IMR-90 (cell line): ENCODE data around the gene DTD1. TPM values are rescaled to one million over a fixed set of nuclear protein-coding genes. Genes with fewer than 3 reads are reported as not detected.

Source experiments
- ATAC-seq: fragments of 200-7000 bp; cut with Tn5 transposase; 2 replicates; pipeline ENCODE4 v1.9.1; 2020; ENCODE audit warnings: low read depth, mild to moderate bottlenecking, moderate library complexity
- BruUV-seq: library from RNA; stranded (reverse); fragments of 400-500 nt; replicated peaks from 2 replicates; lab custom pipeline; 2021; lab: Mats Ljungman, UMichigan
- CTCF ChIA-PET: fragments of 300-600 bp; formaldehyde crosslinking; extraction: SDS; loops from one replicate; lab custom pipeline; 2021; ENCODE audit warnings: antibody characterized with exemption; lab: Yijun Ruan, JAX
- POLR2A ChIA-PET: fragments of 300-600 bp; sonication (Branson Sonifier 250); formaldehyde crosslinking; loops from one replicate; lab custom pipeline; 2022; ENCODE audit warnings: antibody characterized with exemption; ENCODE audit not compliant: unreplicated experiment; lab: Charles Lee
- DNase-seq: peaks from one replicate; pipeline ENCODE4 v3.0.0; 2013
- H2AFZ ChIP-seq: replicated peaks from 2 replicates; pipeline ENCODE3; 2013; ENCODE audit warnings: low read length, mild to moderate bottlenecking; ENCODE audit not compliant: poor library complexity
- H2AK5ac ChIP-seq: 2 replicates; pipeline ENCODE4 v1.6.1; 2013; ENCODE audit warnings: low read depth, low read length, inconsistent platforms
- H2AK9ac ChIP-seq: replicated peaks from 2 replicates; pipeline ENCODE3; 2013; ENCODE audit warnings: mild to moderate bottlenecking, low read depth, low read length, moderate library complexity; ENCODE audit not compliant: poor library complexity
- H2BK120ac ChIP-seq: 2 replicates; pipeline ENCODE4 v1.6.1; 2013; ENCODE audit warnings: low read depth, low read length, inconsistent platforms
- H2BK15ac ChIP-seq: 3 replicates; pipeline ENCODE4 v1.6.1; 2013; ENCODE audit warnings: low read depth, low read length, inconsistent platforms
- H2BK20ac ChIP-seq: 2 replicates; pipeline ENCODE4 v1.6.1; 2013; ENCODE audit warnings: low read depth, mild to moderate bottlenecking, inconsistent platforms, low read length, moderate library complexity
- H2BK5ac ChIP-seq: 2 replicates; pipeline ENCODE4 v1.6.1; 2013; ENCODE audit warnings: mild to moderate bottlenecking, low read depth, low read length, inconsistent platforms; ENCODE audit not compliant: poor library complexity, severe bottlenecking
- H3K14ac ChIP-seq: replicated peaks from 2 replicates; pipeline ENCODE4 v1.6.1; 2013; ENCODE audit warnings: low read depth, low read length, inconsistent platforms
- H3K18ac ChIP-seq: 2 replicates; pipeline ENCODE4 v1.6.1; 2013; ENCODE audit warnings: low read depth, low read length, control low read depth
- H3K23ac ChIP-seq: 2 replicates; pipeline ENCODE4 v1.6.1; 2013; ENCODE audit warnings: low read depth, low read length, inconsistent platforms
- H3K27ac ChIP-seq: 2 replicates; pipeline ENCODE4 v1.5.1; 2013; ENCODE audit warnings: mild to moderate bottlenecking, control low read depth, low read length; ENCODE audit not compliant: insufficient read depth
- H3K27me3 ChIP-seq: 2 replicates; pipeline ENCODE4 v1.6.1; 2013; ENCODE audit warnings: low read length; ENCODE audit not compliant: control insufficient read depth, insufficient read depth
- H3K36me3 ChIP-seq: 2 replicates; pipeline ENCODE4 v1.6.1; 2013; ENCODE audit warnings: low read length, mixed read lengths; ENCODE audit not compliant: control insufficient read depth, insufficient read depth
- H3K4ac ChIP-seq: 2 replicates; pipeline ENCODE4 v1.6.1; 2013; ENCODE audit warnings: low read depth, low read length, inconsistent platforms
- H3K4me1 ChIP-seq: 2 replicates; pipeline ENCODE4 v1.6.1; 2013; ENCODE audit warnings: low read length, mixed read lengths; ENCODE audit not compliant: control insufficient read depth, insufficient read depth
- H3K4me2 ChIP-seq: 2 replicates; pipeline ENCODE4 v1.6.1; 2013; ENCODE audit warnings: low read depth, mild to moderate bottlenecking, control low read depth, low read length, moderate library complexity
- H3K4me3 ChIP-seq: 2 replicates; pipeline ENCODE4 v1.5.1; 2013; ENCODE audit warnings: low read depth, mild to moderate bottlenecking, control low read depth, low read length, moderate library complexity; ENCODE audit not compliant: insufficient read depth
- H3K56ac ChIP-seq: 2 replicates; pipeline ENCODE4 v1.6.1; 2013; ENCODE audit warnings: low read length, inconsistent platforms; ENCODE audit not compliant: insufficient read depth; ENCODE audit errors: extremely low read depth
- H3K79me1 ChIP-seq, 2 experiments: 2 replicates each; pipeline ENCODE4 v1.6.1; 2013; ENCODE audit warnings: low read length in 2 of 2, inconsistent platforms in 1 of 2, low read depth in 1 of 2
- H3K9ac ChIP-seq: 2 replicates; pipeline ENCODE4 v1.6.1; 2013; ENCODE audit warnings: low read depth, low read length, control low read depth
- H3K9me1 ChIP-seq: 2 replicates; pipeline ENCODE4 v1.6.1; 2013; ENCODE audit warnings: low read length, inconsistent platforms; ENCODE audit not compliant: insufficient read depth
- H3K9me3 ChIP-seq: 2 replicates; pipeline ENCODE4 v1.6.1; 2013; ENCODE audit warnings: low read length; ENCODE audit not compliant: control insufficient read depth, insufficient read depth
- H4K20me1 ChIP-seq: 2 replicates; pipeline ENCODE4 v1.6.1; 2013; ENCODE audit warnings: low read length, inconsistent platforms; ENCODE audit not compliant: insufficient read depth
- H4K5ac ChIP-seq: 2 replicates; pipeline ENCODE4 v1.6.1; 2013; ENCODE audit warnings: mild to moderate bottlenecking, low read depth, low read length, control low read depth
- H4K8ac ChIP-seq, 2 experiments: 2 replicates each; pipeline ENCODE4 v1.6.1; 2013; ENCODE audit warnings: low read depth in 2 of 2, low read length in 2 of 2, control low read depth in 1 of 2, inconsistent platforms in 1 of 2
- H4K91ac ChIP-seq: 2 replicates; pipeline ENCODE4 v1.6.1; 2013; ENCODE audit warnings: low read depth, low read length, inconsistent platforms; ENCODE audit not compliant: insufficient read depth
- BHLHE40 ChIP-seq: fragments of 150-350 bp; IDR thresholded peaks from 2 replicates; pipeline ENCODE4 v1.6.1; 2016; ENCODE audit warnings: mild to moderate bottlenecking, low read depth, low read length
- CHD1 ChIP-seq: IDR thresholded peaks from 2 replicates; pipeline ENCODE4 v1.6.1; 2012; ENCODE audit warnings: low read depth, low read length, improper control_type of control experiment
- CTCF ChIP-seq: conservative IDR thresholded peaks from 2 replicates; pipeline ENCODE4 v1.5.1; 2012; ENCODE audit warnings: mild to moderate bottlenecking, low read depth, low read length, improper control_type of control experiment
- FOS ChIP-seq: fragments of 150-350 bp; IDR thresholded peaks from 2 replicates; pipeline ENCODE4 v1.6.1; 2016; ENCODE audit warnings: low read depth, low read length
- MAFK ChIP-seq: IDR thresholded peaks from 2 replicates; pipeline ENCODE4 v1.6.1; 2012; ENCODE audit warnings: low read depth, low read length, improper control_type of control experiment
- MAZ ChIP-seq: IDR thresholded peaks from 2 replicates; pipeline ENCODE4 v1.6.1; 2012; ENCODE audit warnings: low read depth, mild to moderate bottlenecking, low read length, improper control_type of control experiment, moderate library complexity, borderline replicate concordance
- NFE2L2 ChIP-seq: fragments of 150-350 bp; IDR thresholded peaks from 2 replicates; pipeline ENCODE4 v1.6.1; 2016; ENCODE audit warnings: low read depth, mild to moderate bottlenecking, low read length
- POLR2A ChIP-seq: IDR thresholded peaks from 2 replicates; pipeline ENCODE4 v1.6.1; 2012; ENCODE audit warnings: mild to moderate bottlenecking, low read depth, low read length
- RAD21 ChIP-seq: IDR thresholded peaks from 2 replicates; pipeline ENCODE4 v1.6.1; 2012; ENCODE audit warnings: low read length, improper control_type of control experiment
- RFX5 ChIP-seq: IDR thresholded peaks from 2 replicates; pipeline ENCODE4 v1.8.0; 2012; ENCODE audit warnings: low read depth, mild to moderate bottlenecking, low read length, moderate library complexity
- SMC3 ChIP-seq: fragments of 150-350 bp; IDR thresholded peaks from 2 replicates; pipeline ENCODE4 v1.6.1; 2016; ENCODE audit warnings: low read depth, mild to moderate bottlenecking, antibody characterized with exemption, low read length, moderate library complexity
- WGBS, 2 experiments: methylation state at CpG; one replicate each; pipeline versions ENCODE4 v1.1.5 to v1.1.7; 2013; ENCODE audit warnings: missing lambda C conversion rate in 2 of 2; ENCODE audit not compliant: insufficient read length in 1 of 2; ENCODE audit errors: extremely low coverage in 2 of 2; 5-methylcytosine and 5-hydroxymethylcytosine counted together
- dilution Hi-C: fragments of 300-500 bp; cut with HindIII; formaldehyde crosslinking; loops from one replicate; pipeline ENCODE4 v1.14.3; 2018; ENCODE audit warnings: low sequenced_read_pairs; ENCODE audit not compliant: unreplicated experiment
- in situ Hi-C: fragments of 300-500 bp; cut with MboI; formaldehyde crosslinking; loops from 3 replicates; pipeline ENCODE4 v1.14.3; 2019; ENCODE audit warnings: low sequenced_read_pairs, inconsistent platforms, mixed read lengths
- intact Hi-C: fragments of 100-400 bp; cut with micrococcal nuclease; formaldehyde crosslinking; loops from 2 replicates; pipeline ENCODE4 v1.10.0; 2022
- polyA plus RNA-seq, 3 experiments: library from polyadenylated mRNA; depleted of rRNA; stranded (reverse); fragments of >200 nt; gene quantifications; 2 replicates each; pipeline ENCODE4 v1.2.3, GENCODE V29; 2012; ENCODE audit warnings: low replicate concordance in 1 of 3
- total RNA-seq: library from RNA; depleted of rRNA; stranded (reverse); fragments of >200 nt; gene quantifications from 2 replicates; pipeline ENCODE4 v1.2.3, GENCODE V29; 2012
- TF ChIP-seq, protein P1 (sequence below): fragments of 150-350 bp; IDR thresholded peaks from 2 replicates; pipeline ENCODE4 v1.6.1; 2016; ENCODE audit warnings: low read depth, mild to moderate bottlenecking, low read length, moderate library complexity, borderline replicate concordance

The DTD1 gene
- total and polyA plus RNA-seq, 2 of the 4 experiments (the other 2 are of a cell fraction): 73.1 to 101 TPM

- H3K4me1 ChIP-seq: no peaks in the 10 kb centered on the region
- intact Hi-C loops (no loop called here), dilution Hi-C loops (no loop called here), in situ Hi-C loops (no loop called here)
- no peak overlapping the region for H4K91ac ChIP-seq
- BruUV-seq: no TSS peak
- 76% methylated on average over 2 of the region's 7 CpGs; no CpG with 5 or more reads in 1 of the 2 experiments for WGBS, 2 experiments
- DNase-seq (no peak), ATAC-seq (no peak)
- no peak overlapping the region for H2BK5ac ChIP-seq
- no peak overlapping the region for H2AK9ac ChIP-seq
- H3K4me2 ChIP-seq: no peak overlapping the region
- H3K27ac ChIP-seq: no peak overlapping the region
- H2AFZ ChIP-seq: no peak overlapping the region
- H2BK15ac ChIP-seq: no peak overlapping the region
- no peaks in the 10 kb centered on the region for H3K27me3 ChIP-seq
- no peaks in the 10 kb centered on the region; the same call in 1 of the 2 replicates for H4K20me1 ChIP-seq
- CTCF ChIA-PET: interaction anchor here (0.7 kb wide), 1 partner anchor 1361 kb away, joined by 6 read pairs; no protein-coding TSS in a partner anchor
- H3K4ac ChIP-seq: no peak overlapping the region
- H3K56ac ChIP-seq: no peak overlapping the region
- H3K18ac ChIP-seq: no peak overlapping the region
- H3K9ac ChIP-seq: no peak overlapping the region
- no peaks in the 10 kb centered on the region for H3K9me3 ChIP-seq
- POLR2A ChIA-PET: no interaction called here
- no peaks in the 10 kb centered on the region for H3K36me3 ChIP-seq
- no peak overlapping the region for H4K5ac ChIP-seq
- no peak overlapping the region for H2AK5ac ChIP-seq
- H3K79me1 ChIP-seq: peaks cover 5 to 6% of the 10 kb centered on the region in 2 experiments; a peak in 3 of 4 replicates
- no peak overlapping the region for H4K8ac ChIP-seq
- no peak overlapping the region for H3K23ac ChIP-seq
- no peak overlapping the region for H2BK20ac ChIP-seq
- no peak overlapping the region for H3K4me3 ChIP-seq
- peaks cover 3% of the 10 kb centered on the region; the same call in 1 of the 2 replicates for H3K9me1 ChIP-seq
- TF ChIP-seq FOS: no peak
- no peak for TF ChIP-seq CTCF
- no peak for TF ChIP-seq POLR2A
- TF ChIP-seq BHLHE40: no peak
- TF ChIP-seq, protein P1, sequence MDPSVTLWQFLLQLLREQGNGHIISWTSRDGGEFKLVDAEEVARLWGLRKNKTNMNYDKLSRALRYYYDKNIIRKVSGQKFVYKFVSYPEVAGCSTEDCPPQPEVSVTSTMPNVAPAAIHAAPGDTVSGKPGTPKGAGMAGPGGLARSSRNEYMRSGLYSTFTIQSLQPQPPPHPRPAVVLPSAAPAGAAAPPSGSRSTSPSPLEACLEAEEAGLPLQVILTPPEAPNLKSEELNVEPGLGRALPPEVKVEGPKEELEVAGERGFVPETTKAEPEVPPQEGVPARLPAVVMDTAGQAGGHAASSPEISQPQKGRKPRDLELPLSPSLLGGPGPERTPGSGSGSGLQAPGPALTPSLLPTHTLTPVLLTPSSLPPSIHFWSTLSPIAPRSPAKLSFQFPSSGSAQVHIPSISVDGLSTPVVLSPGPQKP: no peak
- TF ChIP-seq SMC3: no peak
- no peak for TF ChIP-seq MAFK
- no peak for TF ChIP-seq MAZ
- TF ChIP-seq RFX5: no peak
- TF ChIP-seq RAD21: no peak
- TF ChIP-seq CHD1: no peak
- no peak for TF ChIP-seq NFE2L2
- H2BK120ac ChIP-seq: no peak overlapping the region
- no peak overlapping the region for H3K14ac ChIP-seq
Measured at GRCh38 chr20:18676396-18676795, 88.5 kb downstream of the DTD1 start.
